GM19372 (cell line): Measurements from ENCODE around the gene HVCN1.
"Not testable (repeated sequence)": the region's sequence is repeated elsewhere in the genome, so short reads cannot be mapped to it uniquely, and the experiment has no call there.

Experiments
- ATAC-seq: cut with Tn5 transposase; IDR thresholded peaks from one replicate; pipeline ENCODE4 v1.9.1; 2021; ENCODE audit warnings: mild to moderate bottlenecking, low read depth, moderate library complexity; ENCODE audit not compliant: unreplicated experiment

The HVCN1 gene

GRCh38 chr12:110668480-110669192, 20.3 kb downstream of the HVCN1 start:
- ATAC-seq = no peak

GRCh38 chr12:110667671-110668070, 21.2 kb downstream of the HVCN1 start:
- ATAC-seq = no peak

- no peak for ATAC-seq
Observed at GRCh38 chr12:110666892-110667291, 22.0 kb downstream of the HVCN1 start.

GRCh38 chr12:110661337-110661972, 27.5 kb downstream of the HVCN1 start:
- peak; percentile 92 for ATAC-seq

DNA sequence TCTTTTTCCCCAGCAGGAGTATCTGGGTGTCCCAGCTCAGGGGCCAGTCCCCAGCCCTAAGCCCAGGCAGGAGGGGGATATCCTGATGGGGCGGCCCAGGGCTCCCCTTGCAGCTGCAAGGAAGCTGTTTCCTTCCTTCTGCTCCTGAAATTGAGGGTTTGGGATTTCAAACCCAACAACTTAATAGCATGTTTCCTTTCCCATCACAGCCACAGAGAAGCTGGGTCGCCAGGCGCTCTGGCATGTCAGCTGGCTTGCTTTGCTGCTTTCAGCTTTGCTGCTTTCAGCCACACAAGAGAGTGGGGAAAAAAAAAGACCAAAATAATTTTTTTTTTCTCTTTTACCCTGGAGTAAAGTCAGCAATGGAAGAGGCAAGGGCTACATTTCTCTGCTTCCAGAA, 30.0 kb downstream of the HVCN1 start:
- ATAC-seq = no peak

DNA sequence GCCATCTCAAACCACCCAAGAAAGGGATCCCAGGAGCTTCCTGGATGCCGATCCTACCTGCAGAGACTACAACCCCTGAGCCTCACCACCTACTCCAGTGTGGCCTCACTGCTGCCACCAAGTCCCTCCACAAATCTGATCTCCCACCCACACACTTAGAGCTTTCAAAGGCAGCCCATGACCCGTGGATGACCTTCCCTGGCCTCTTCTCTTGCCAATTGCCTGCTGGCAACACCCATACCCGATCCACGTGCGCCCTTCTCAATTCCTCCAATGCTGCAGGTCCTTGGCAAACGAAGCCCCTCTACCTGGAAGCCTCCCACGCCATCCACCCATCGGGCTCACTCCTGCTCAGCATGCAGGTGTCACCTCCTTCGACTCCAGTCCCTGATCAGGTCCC, 30.7 kb downstream of the HVCN1 start:
- no peak for ATAC-seq

- no peak for ATAC-seq
Observed at GRCh38 chr12:110657747-110658146, 31.2 kb downstream of the HVCN1 start.

DNA sequence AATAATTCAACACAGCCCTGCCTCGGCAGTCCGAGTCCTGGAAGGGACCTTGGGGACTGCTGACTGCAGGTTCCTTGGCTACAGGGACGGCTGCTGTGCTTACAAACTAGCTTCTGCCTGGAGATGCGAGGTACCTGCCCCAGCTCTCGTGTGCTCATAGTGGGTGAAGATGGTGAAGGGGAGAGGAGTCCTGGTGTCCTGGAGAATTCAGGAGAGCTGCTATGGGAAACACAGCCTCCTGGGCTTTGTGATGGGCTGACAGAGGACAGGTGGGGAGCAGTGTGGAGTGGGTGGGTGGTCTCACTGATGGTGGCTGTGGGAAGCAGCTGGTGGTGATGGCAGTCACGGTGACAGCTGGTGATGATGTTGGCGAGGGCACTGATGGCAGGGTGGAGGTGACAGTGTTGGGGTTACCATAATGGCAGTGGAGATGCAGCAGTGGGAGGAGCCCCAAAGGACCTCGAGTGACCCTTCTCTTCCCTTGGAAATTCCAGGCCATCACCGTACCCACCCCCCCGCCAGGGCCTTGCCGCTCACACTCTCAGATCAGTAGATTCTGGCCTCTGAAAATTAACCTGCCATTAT, 32.8 kb downstream of the HVCN1 start:
- ATAC-seq = no peak

DNA sequence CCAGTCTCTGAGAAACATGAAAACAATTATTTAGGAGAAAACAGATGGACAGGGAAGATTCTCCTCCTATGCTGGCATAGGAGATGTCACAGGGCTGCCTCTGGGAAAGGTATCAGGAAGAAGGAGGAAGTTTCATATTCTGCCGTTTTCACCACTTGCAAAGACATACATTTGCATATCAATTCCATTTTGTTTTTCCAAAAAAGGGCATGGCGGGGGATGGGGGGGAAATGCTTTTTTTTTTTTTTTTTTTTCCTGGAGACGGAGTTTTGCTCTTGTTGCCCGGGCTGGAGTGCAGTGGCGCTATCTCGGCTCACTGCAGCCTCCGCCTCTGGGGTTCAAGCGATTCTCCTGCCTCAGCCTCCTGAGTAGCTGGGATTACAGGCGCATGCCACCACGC, 34.7 kb downstream of the HVCN1 start:
- ATAC-seq = not testable (repeated sequence)

- no peak for ATAC-seq
Observed at GRCh38 chr12:110649341-110649847, 39.5 kb downstream of the HVCN1 start.

DNA sequence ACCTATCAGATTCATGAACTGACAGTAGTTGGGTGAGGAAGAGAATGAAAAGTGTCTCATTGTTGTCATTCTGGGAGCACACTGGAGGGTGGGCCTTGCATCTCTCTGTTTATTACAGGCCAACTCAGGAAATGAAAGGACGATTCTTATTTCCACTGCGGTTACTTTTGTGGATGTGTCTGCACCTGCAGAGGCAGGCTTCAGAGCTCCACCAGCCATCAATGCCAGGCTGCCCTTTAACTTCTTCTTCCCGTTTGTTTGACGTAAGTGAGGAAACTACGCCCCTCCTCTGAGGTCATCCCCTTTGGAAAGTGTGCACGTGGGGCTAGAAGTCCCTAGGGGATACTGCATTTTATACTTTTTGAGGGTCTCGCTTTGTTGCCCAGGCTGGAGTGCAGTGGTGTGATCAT, 41.3 kb downstream of the HVCN1 start:
- no peak for ATAC-seq

- ATAC-seq = no peak
Observed at GRCh38 chr12:110641521-110641920, 47.4 kb downstream of the HVCN1 start.

GRCh38 chr12:110640275-110641025, 48.5 kb downstream of the HVCN1 start:
- ATAC-seq = no peak

GRCh38 chr12:110639336-110640141, 49.4 kb downstream of the HVCN1 start:
- ATAC-seq = no peak

- no peak for ATAC-seq
Observed at GRCh38 chr12:110638796-110639195, 50.1 kb downstream of the HVCN1 start.

DNA sequence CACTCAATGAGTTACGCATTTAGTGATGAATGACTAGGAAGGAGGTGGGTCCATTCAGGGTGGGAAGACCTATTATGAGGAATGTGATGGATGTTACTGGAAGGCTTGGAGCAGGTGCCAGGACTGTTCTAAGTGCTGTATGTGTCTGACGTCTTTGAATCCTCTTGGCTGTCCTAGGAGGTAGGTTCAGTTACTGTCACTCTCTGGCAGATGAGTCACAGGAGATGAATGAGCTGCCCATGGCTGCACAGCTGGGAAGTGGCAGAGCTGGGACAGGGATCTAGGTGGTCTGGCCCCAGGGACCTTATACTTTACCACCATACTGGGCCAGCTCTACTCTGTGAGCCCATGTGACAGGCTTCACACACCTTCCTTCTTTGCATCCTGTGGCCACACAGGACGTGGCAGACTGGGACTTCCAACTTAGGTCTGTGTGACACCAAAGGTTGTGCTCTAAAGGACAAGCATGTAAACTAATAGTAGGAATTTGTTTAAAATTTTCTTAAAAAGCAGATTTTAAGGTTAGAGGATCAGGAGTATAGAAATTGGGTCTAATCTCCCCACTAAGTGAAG, 51.0 kb downstream of the HVCN1 start:
- ATAC-seq = no peak

DNA sequence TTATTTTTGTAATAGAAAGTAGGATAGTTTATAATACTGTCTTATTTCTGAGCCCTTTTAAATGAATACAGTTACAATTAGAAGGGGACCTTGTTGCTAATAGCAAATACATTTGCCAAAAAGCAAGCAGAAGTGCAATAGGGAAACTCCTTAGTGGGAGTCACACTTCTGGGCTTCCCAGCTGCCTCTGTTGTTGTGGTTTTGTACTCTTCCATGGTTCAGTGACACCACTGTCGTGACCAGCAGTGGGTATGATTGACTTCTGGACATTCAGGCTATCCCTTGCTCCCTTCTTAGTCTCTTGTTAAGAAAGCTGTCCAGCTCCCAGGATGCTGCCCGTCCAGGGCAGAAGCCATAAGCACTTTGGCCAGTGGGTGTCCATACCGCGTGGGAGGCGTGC, 52.4 kb downstream of the HVCN1 start:
- no peak for ATAC-seq

- no peak for ATAC-seq
Observed at GRCh38 chr12:110635055-110635454, 53.9 kb downstream of the HVCN1 start.

DNA sequence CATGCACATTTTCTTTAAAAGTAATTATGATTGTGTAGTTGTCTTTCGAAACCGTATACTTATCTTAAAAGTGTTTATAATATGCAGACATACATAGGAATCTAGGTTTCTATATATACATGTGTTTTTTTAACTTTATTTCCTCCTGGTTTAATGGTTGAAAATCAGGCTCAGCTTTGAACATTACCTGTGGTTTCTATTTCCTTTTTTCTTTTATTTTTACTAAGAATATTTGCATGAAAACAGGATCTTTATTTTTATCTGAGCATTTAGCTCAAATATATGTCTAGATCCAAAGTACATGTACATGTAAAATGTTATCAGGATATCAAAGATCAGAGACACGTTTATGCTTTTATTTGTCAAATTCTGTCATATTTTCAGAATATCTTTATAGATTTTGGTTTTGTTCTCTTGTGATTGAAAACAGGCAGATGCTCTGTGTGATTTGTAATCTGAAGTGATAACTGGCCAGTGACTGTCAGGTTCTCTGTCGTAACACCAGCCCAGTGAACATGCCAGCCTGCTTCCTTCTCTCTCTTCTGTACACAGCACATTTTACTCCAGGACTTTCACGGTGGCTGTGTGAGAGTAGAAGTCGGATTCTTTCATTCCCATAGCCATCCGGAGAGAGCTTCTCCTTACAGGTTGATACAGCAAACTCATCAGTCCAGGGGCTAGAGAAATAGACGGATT, 61.3 kb downstream of the HVCN1 start:
- no peak for ATAC-seq
